ENCODE data around the gene SHB.
"Not testable (repeated sequence)": the region's sequence is repeated elsewhere in the genome, so short reads cannot be mapped to it uniquely, and the experiment has no call there.

Gene SHB

GRCh38 chr9:38063363-38063707 is 5.7 kb downstream of the SHB start:
- no peak for DNase-seq (ENCODE audit: low read depth in 1 of 2, low spot score in 1 of 2)

- DNase-seq (ENCODE audit: low read depth in 1 of 2, low spot score in 1 of 2) = no peak
These were observed 6.3 kb downstream of the SHB start for GRCh38 chr9:38062498-38063362.

- no peak for DNase-seq (ENCODE audit: low read depth in 1 of 2, low spot score in 1 of 2)
These were observed 6.9 kb downstream of the SHB start for GRCh38 chr9:38062106-38062497.

- no peak for DNase-seq (ENCODE audit: low read depth in 1 of 2, low spot score in 1 of 2)
These were observed 7.6 kb downstream of the SHB start for GRCh38 chr9:38061326-38061977.

- DNase-seq (ENCODE audit: low read depth in 1 of 2, low spot score in 1 of 2) = no peak
These were observed 8.3 kb downstream of the SHB start for GRCh38 chr9:38060681-38061080.

GRCh38 chr9:38059233-38059936 is 9.6 kb downstream of the SHB start:
- no peak for DNase-seq (ENCODE audit: low read depth in 1 of 2, low spot score in 1 of 2)

- no peak for DNase-seq (ENCODE audit: low read depth in 1 of 2, low spot score in 1 of 2)
These were observed 10.4 kb downstream of the SHB start for GRCh38 chr9:38058452-38059232.

GRCh38 chr9:38057416-38058195 is 11.4 kb downstream of the SHB start:
- DNase-seq (ENCODE audit: low read depth in 1 of 2, low spot score in 1 of 2) = no peak

- DNase-seq (ENCODE audit: low read depth in 1 of 2, low spot score in 1 of 2) = no peak
These were observed 14.4 kb downstream of the SHB start for GRCh38 chr9:38054653-38055052.

GRCh38 chr9:38053697-38054461 is 15.1 kb downstream of the SHB start:
- no peak for DNase-seq (ENCODE audit: low read depth in 1 of 2, low spot score in 1 of 2)

- DNase-seq (ENCODE audit: low read depth in 1 of 2, low spot score in 1 of 2) = no peak
These were observed 17.1 kb downstream of the SHB start for GRCh38 chr9:38051780-38052546.

GRCh38 chr9:38048316-38048969 is 20.6 kb downstream of the SHB start:
- DNase-seq (ENCODE audit: low read depth in 1 of 2, low spot score in 1 of 2) = no peak

- no peak for DNase-seq (ENCODE audit: low read depth in 1 of 2, low spot score in 1 of 2)
These were observed 21.5 kb downstream of the SHB start for GRCh38 chr9:38047301-38048251.

GRCh38 chr9:38046661-38047300 is 22.2 kb downstream of the SHB start:
- DNase-seq (ENCODE audit: low read depth in 1 of 2, low spot score in 1 of 2) = no peak

GRCh38 chr9:38045939-38046338 is 23.1 kb downstream of the SHB start:
- not testable (repeated sequence) for DNase-seq (ENCODE audit: low read depth in 1 of 2, low spot score in 1 of 2)

- no peak for DNase-seq (ENCODE audit: low read depth in 1 of 2, low spot score in 1 of 2)
These were observed 24.3 kb downstream of the SHB start for GRCh38 chr9:38044706-38045105.
